Measurements from ENCODE around the gene LEKR1. TPM values are rescaled to one million over a fixed set of nuclear protein-coding genes. Genes with fewer than 3 reads are reported as not detected.
"Not testable (repeated sequence)": the region's sequence is repeated elsewhere in the genome, so short reads cannot be mapped to it uniquely, and the experiment has no call there.

The LEKR1 gene
- total and polyA plus RNA-seq, 2 donors = 0.37 to 2.7 TPM

GRCh38 chr3:156793851-156794250 is 32.3 kb upstream of the LEKR1 start:
- H3K4me1 ChIP-seq (ENCODE audit: insufficient read depth) = no peaks in the 10 kb centered on the region
- H3K36me3 ChIP-seq (ENCODE audit: insufficient read depth) = no peaks in the 10 kb centered on the region
- no peak overlapping the region for H3K4me3 ChIP-seq (ENCODE audit: low read depth, low read length)
- DNase-seq (ENCODE audit: extremely low spot score) = no peak
- H3K27ac ChIP-seq (ENCODE audit: low read depth) = no peak overlapping the region
- 89% methylated on average over 2 of the region's 2 CpGs for WGBS

GRCh38 chr3:156795890-156796481 is 30.2 kb upstream of the LEKR1 start:
- H3K36me3 ChIP-seq (ENCODE audit: insufficient read depth) = no peaks in the 10 kb centered on the region
- DNase-seq (ENCODE audit: extremely low spot score) = no peak
- no peaks in the 10 kb centered on the region for H3K4me1 ChIP-seq (ENCODE audit: insufficient read depth)
- no peak overlapping the region for H3K27ac ChIP-seq (ENCODE audit: low read depth)
- no peak overlapping the region for H3K4me3 ChIP-seq (ENCODE audit: low read depth, low read length)

- no peak overlapping the region for H3K27ac ChIP-seq (ENCODE audit: low read depth)
- H3K4me1 ChIP-seq (ENCODE audit: insufficient read depth) = no peaks in the 10 kb centered on the region
- WGBS = 54% methylated on average over 1 of the region's 1 CpG
- H3K36me3 ChIP-seq (ENCODE audit: insufficient read depth) = no peaks in the 10 kb centered on the region
- no peak overlapping the region for H3K4me3 ChIP-seq (ENCODE audit: low read depth, low read length)
- no peak for DNase-seq (ENCODE audit: extremely low spot score)
These were observed 28.8 kb upstream of the LEKR1 start for GRCh38 chr3:156797368-156797767.

GRCh38 chr3:156800287-156800686 is 25.9 kb upstream of the LEKR1 start:
- not testable (repeated sequence) for H3K27ac ChIP-seq (ENCODE audit: low read depth); DNase-seq (ENCODE audit: extremely low spot score); H3K4me3 ChIP-seq (ENCODE audit: low read depth, low read length); H3K4me1 ChIP-seq (ENCODE audit: insufficient read depth); H3K36me3 ChIP-seq (ENCODE audit: insufficient read depth)
- WGBS = 89% methylated on average over 4 of the region's 4 CpGs

GRCh38 chr3:156801746-156802145 is 24.4 kb upstream of the LEKR1 start:
- Histone ChIP-seq H3K27ac (ENCODE audit: low read depth) (no peak overlapping the region), H3K4me1 (ENCODE audit: insufficient read depth) (no peaks in the 10 kb centered on the region), H3K36me3 (ENCODE audit: insufficient read depth) (no peaks in the 10 kb centered on the region), H3K4me3 (ENCODE audit: low read depth, low read length) (no peak overlapping the region)
- 95% methylated on average over 2 of the region's 2 CpGs for WGBS
- no peak for DNase-seq (ENCODE audit: extremely low spot score)

- no peaks in the 10 kb centered on the region for H3K4me1 ChIP-seq (ENCODE audit: insufficient read depth)
- H3K36me3 ChIP-seq (ENCODE audit: insufficient read depth) = no peaks in the 10 kb centered on the region
- DNase-seq (ENCODE audit: extremely low spot score) = no peak
- H3K4me3 ChIP-seq (ENCODE audit: low read depth, low read length) = no peak overlapping the region
- no peak overlapping the region for H3K27ac ChIP-seq (ENCODE audit: low read depth)
These were observed 23.1 kb upstream of the LEKR1 start for GRCh38 chr3:156802821-156803606.

GRCh38 chr3:156803952-156804741 is 22.0 kb upstream of the LEKR1 start:
- H3K4me3 ChIP-seq (ENCODE audit: low read depth, low read length) = no peak overlapping the region
- no peak for DNase-seq (ENCODE audit: extremely low spot score)
- WGBS = 77% methylated on average over 1 of the region's 1 CpG

GRCh38 chr3:156806698-156807097 is 19.5 kb upstream of the LEKR1 start:
- DNase-seq (ENCODE audit: extremely low spot score) = no peak
- H3K4me1 ChIP-seq (ENCODE audit: insufficient read depth) = no peaks in the 10 kb centered on the region
- H3K27ac ChIP-seq (ENCODE audit: low read depth) = no peak overlapping the region
- H3K4me3 ChIP-seq (ENCODE audit: low read depth, low read length) = no peak overlapping the region
- H3K36me3 ChIP-seq (ENCODE audit: insufficient read depth) = no peaks in the 10 kb centered on the region

More at GRCh38 chr3:156803952-156804741, 22.0 kb upstream of the LEKR1 start:
- H3K4me1 ChIP-seq (ENCODE audit: insufficient read depth) = no peaks in the 10 kb centered on the region
- no peaks in the 10 kb centered on the region for H3K36me3 ChIP-seq (ENCODE audit: insufficient read depth)
- H3K27ac ChIP-seq (ENCODE audit: low read depth) = no peak overlapping the region

- Histone ChIP-seq H3K4me1 (ENCODE audit: insufficient read depth) (no peaks in the 10 kb centered on the region), H3K27ac (ENCODE audit: low read depth) (no peak overlapping the region), H3K4me3 (ENCODE audit: low read depth, low read length) (no peak overlapping the region), H3K36me3 (ENCODE audit: insufficient read depth) (no peaks in the 10 kb centered on the region)
- DNase-seq (ENCODE audit: extremely low spot score) = no peak
- 100% methylated on average over 2 of the region's 2 CpGs for WGBS
These were observed 18.1 kb upstream of the LEKR1 start for GRCh38 chr3:156808025-156808424.

- no peaks in the 10 kb centered on the region for H3K36me3 ChIP-seq (ENCODE audit: insufficient read depth)
- WGBS = 35% methylated on average over 2 of the region's 2 CpGs
- DNase-seq (ENCODE audit: extremely low spot score) = no peak
- H3K4me1 ChIP-seq (ENCODE audit: insufficient read depth) = no peaks in the 10 kb centered on the region
- no peak overlapping the region for H3K27ac ChIP-seq (ENCODE audit: low read depth)
- no peak overlapping the region for H3K4me3 ChIP-seq (ENCODE audit: low read depth, low read length)
These were observed 14.9 kb upstream of the LEKR1 start for GRCh38 chr3:156811089-156811862.

- DNase-seq (ENCODE audit: extremely low spot score) = no peak
- Histone ChIP-seq H3K4me1 (ENCODE audit: insufficient read depth) (no peaks in the 10 kb centered on the region), H3K36me3 (ENCODE audit: insufficient read depth) (no peaks in the 10 kb centered on the region), H3K4me3 (ENCODE audit: low read depth, low read length) (no peak overlapping the region), H3K27ac (ENCODE audit: low read depth) (peak overlapping the region; percentile 62)
- 77% methylated on average over 6 of the region's 6 CpGs for WGBS
These were observed 13.4 kb upstream of the LEKR1 start for GRCh38 chr3:156812521-156813335.

GRCh38 chr3:156814295-156814694 is 11.9 kb upstream of the LEKR1 start:
- no peaks in the 10 kb centered on the region for H3K4me1 ChIP-seq (ENCODE audit: insufficient read depth)
- 94% methylated on average over 2 of the region's 2 CpGs for WGBS
- DNase-seq (ENCODE audit: extremely low spot score) = no peak
- no peak overlapping the region for H3K4me3 ChIP-seq (ENCODE audit: low read depth, low read length)
- H3K27ac ChIP-seq (ENCODE audit: low read depth) = no peak overlapping the region
- no peaks in the 10 kb centered on the region for H3K36me3 ChIP-seq (ENCODE audit: insufficient read depth)

Data from urinary bladder (tissue), 4 donors.